Neural progenitor cell (in vitro differentiated cells): Measurements from ENCODE around the gene SEMA5B. TPM values are rescaled to one million over a fixed set of nuclear protein-coding genes. Genes with fewer than 3 reads are reported as not detected.

ENCODE experiments used
- DNase-seq: peaks from one replicate; pipeline ENCODE4 v3.0.0-alpha.2; 2016; ENCODE audit warnings: low spot score
- H2AFZ ChIP-seq: fragments of 200-600 bp; sonication (generic); replicated peaks from 2 replicates; pipeline ENCODE4 v1.6.1; 2016; ENCODE audit warnings: antibody characterized with exemption
- H3F3A ChIP-seq: fragments of 200-600 bp; sonication (generic); 2 replicates; pipeline ENCODE4 v1.6.1; 2016; ENCODE audit warnings: antibody characterized with exemption, low read depth
- H3K27ac ChIP-seq: fragments of 200-600 bp; sonication (generic); 2 replicates; pipeline ENCODE4 v1.5.1; 2016; ENCODE audit warnings: mild to moderate bottlenecking
- H3K27me3 ChIP-seq: fragments of 200-600 bp; sonication (generic); 2 replicates; pipeline ENCODE4 v1.6.1; 2016; ENCODE audit warnings: mild to moderate bottlenecking, moderate library complexity
- H3K36me3 ChIP-seq: fragments of 200-600 bp; sonication (generic); 2 replicates; pipeline ENCODE4 v1.5.1; 2016
- H3K4me1 ChIP-seq: fragments of 200-600 bp; sonication (generic); 2 replicates; pipeline ENCODE4 v1.6.1; 2016; ENCODE audit warnings: mixed run types
- H3K4me2 ChIP-seq: fragments of 200-600 bp; sonication (generic); 2 replicates; pipeline ENCODE4 v1.6.1; 2016
- H3K4me3 ChIP-seq: fragments of 200-600 bp; sonication (generic); 2 replicates; pipeline ENCODE4 v1.5.1; 2016
- H3K79me2 ChIP-seq: fragments of 200-600 bp; sonication (generic); 2 replicates; pipeline ENCODE4 v1.6.1; 2016; ENCODE audit warnings: low read depth
- H3K9ac ChIP-seq: fragments of 200-600 bp; sonication (generic); 2 replicates; pipeline ENCODE4 v1.6.1; 2016
- H3K9me3 ChIP-seq: fragments of 200-600 bp; sonication (generic); 2 replicates; pipeline ENCODE4 v1.5.1; 2016; ENCODE audit warnings: low read depth
- H4K20me1 ChIP-seq: fragments of 200-600 bp; sonication (generic); 2 replicates; pipeline ENCODE4 v1.6.1; 2016; ENCODE audit warnings: low read depth
- H3K27ac Mint-ChIP-seq: 3 replicates; pipeline ENCODE4 v1.8.0; 2021; ENCODE audit warnings: mixed read lengths
- H3K27me3 Mint-ChIP-seq: 2 replicates; pipeline ENCODE4 v1.8.0; 2022; ENCODE audit warnings: low read depth, mild to moderate bottlenecking, inconsistent platforms, moderate library complexity, mixed read lengths; ENCODE audit not compliant: insufficient read depth
- H3K36me3 Mint-ChIP-seq: 3 replicates; pipeline ENCODE4 v1.8.0; 2021; ENCODE audit warnings: mixed read lengths
- H3K4me1 Mint-ChIP-seq: 3 replicates; pipeline ENCODE4 v1.8.0; 2021; ENCODE audit warnings: mixed read lengths
- H3K4me3 Mint-ChIP-seq: 3 replicates; pipeline ENCODE4 v1.8.0; 2021; ENCODE audit warnings: mild to moderate bottlenecking, moderate library complexity, mixed read lengths
- H3K9me3 Mint-ChIP-seq: 3 replicates; pipeline ENCODE4 v1.8.0; 2020; ENCODE audit warnings: mixed read lengths
- CTCF ChIP-seq: fragments of 200-600 bp; sonication (generic); IDR thresholded peaks from 2 replicates; pipeline ENCODE4 v1.5.1; 2017; ENCODE audit warnings: antibody characterized with exemption, mild to moderate bottlenecking
- EZH2 ChIP-seq: fragments of 200-600 bp; sonication (generic); IDR thresholded peaks from 2 replicates; pipeline ENCODE4 v1.6.1; 2017; ENCODE audit warnings: antibody characterized with exemption, mild to moderate bottlenecking, moderate library complexity
- EZH2phosphoT487 ChIP-seq: fragments of 200-600 bp; sonication (generic); IDR thresholded peaks from 2 replicates; pipeline ENCODE4 v1.6.1; 2017; ENCODE audit warnings: antibody characterized with exemption
- total RNA-seq: library from RNA; depleted of rRNA; stranded (reverse); fragments of >200 nt; gene quantifications from 2 replicates; pipeline ENCODE4 v1.2.3, GENCODE V29; 2015; ENCODE audit warnings: low replicate concordance

The SEMA5B gene
- total RNA-seq, 1 donor from 2014 or later = 10.1 TPM

DNA sequence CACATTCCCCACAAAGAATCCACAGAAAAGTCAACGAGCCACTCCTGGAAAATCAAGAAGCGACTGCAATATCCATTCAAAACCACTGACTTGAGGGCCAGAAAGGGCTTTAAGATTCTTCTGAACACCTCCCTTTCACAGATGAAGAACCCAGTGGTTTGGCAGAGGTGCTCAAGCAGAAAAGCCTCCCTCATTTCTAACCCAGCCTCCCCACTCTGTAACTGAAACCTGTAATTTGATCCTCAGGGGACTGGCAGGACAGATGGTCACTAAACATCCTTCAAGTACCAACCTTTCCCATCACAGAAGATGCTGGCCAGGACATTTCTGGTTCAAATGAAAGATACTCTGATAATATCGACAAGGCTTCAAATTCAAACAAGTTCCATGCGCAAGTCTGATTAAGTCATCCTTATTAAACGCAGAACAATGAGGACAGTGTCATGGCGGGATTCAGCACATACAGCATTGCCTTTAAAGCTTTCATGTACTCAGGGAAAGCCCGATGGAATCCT, 5.5 kb downstream of the SEMA5B start:
- Histone ChIP-seq H3K79me2 (peaks cover 16% of the 10 kb centered on the region), H3F3A (peaks cover 36% of the 10 kb centered on the region), H3K9me3 (no peaks in the 10 kb centered on the region), H3K4me1 (peaks cover 33% of the 10 kb centered on the region), H3K36me3 (no peaks in the 10 kb centered on the region), H4K20me1 (peaks cover 21% of the 10 kb centered on the region), H3K9ac (no peak overlapping the region), H3K4me3 (no peak overlapping the region), H3K4me2 (peak overlapping the region; percentile 70), H2AFZ (no peak overlapping the region), H3K27me3 (peaks cover 17% of the 10 kb centered on the region), H3K27ac (no peak overlapping the region)
- DNase-seq = peak; percentile 58
- Mint-ChIP-seq H3K9me3 (peaks cover 5% of the 10 kb centered on the region), H3K4me3 (no peak overlapping the region), H3K36me3 (peaks cover 35% of the 10 kb centered on the region), H3K4me1 (peaks cover 35% of the 10 kb centered on the region), H3K27ac (peak overlapping the region; percentile 10), H3K27me3 (peaks cover 9% of the 10 kb centered on the region)
- TF ChIP-seq EZH2 = no peak
- no peak for TF ChIP-seq CTCF
- TF ChIP-seq EZH2phosphoT487 = no peak

DNA sequence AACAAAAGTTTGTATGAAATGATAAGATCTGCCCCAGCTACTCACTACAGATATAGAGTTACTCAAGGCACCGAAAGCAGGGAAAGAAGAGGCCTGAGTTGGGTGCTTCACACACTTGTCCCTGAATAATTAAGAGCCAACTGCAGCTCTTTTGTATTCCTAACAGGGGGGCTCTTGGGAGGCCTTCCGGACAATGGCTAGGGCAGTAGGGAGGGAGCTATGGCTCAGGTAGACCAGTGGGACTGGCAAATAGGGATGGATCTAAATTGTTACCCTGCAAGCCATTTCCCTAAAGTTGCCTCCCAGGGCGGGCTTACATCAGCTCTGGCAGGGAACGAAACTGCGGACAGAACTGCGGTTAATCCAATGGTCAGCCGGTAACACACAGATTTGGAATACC, 6.2 kb downstream of the SEMA5B start:
- no peak overlapping the region for H3K4me3 Mint-ChIP-seq
- no peak for TF ChIP-seq CTCF
- TF ChIP-seq EZH2 = no peak
- TF ChIP-seq EZH2phosphoT487 = no peak
- H3K9me3 Mint-ChIP-seq = peaks cover 5% of the 10 kb centered on the region
- peaks cover 9% of the 10 kb centered on the region for H3K27me3 Mint-ChIP-seq
- H3K27ac ChIP-seq = no peak overlapping the region
- H4K20me1 ChIP-seq = peaks cover 21% of the 10 kb centered on the region
- peaks cover 35% of the 10 kb centered on the region for H3K4me1 Mint-ChIP-seq
- peak overlapping the region; percentile 47 for H3K27ac Mint-ChIP-seq
- H3K4me2 ChIP-seq = peak overlapping the region; percentile 70
- no peak overlapping the region for H3K4me3 ChIP-seq
- peaks cover 16% of the 10 kb centered on the region for H3K79me2 ChIP-seq
- H2AFZ ChIP-seq = no peak overlapping the region
- H3K9ac ChIP-seq = no peak overlapping the region
- peaks cover 34% of the 10 kb centered on the region for H3F3A ChIP-seq
- peaks cover 33% of the 10 kb centered on the region for H3K4me1 ChIP-seq
- DNase-seq = peak; percentile 18
- peaks cover 15% of the 10 kb centered on the region for H3K27me3 ChIP-seq
- no peaks in the 10 kb centered on the region for H3K36me3 ChIP-seq
- H3K36me3 Mint-ChIP-seq = peaks cover 35% of the 10 kb centered on the region
- no peaks in the 10 kb centered on the region for H3K9me3 ChIP-seq

DNA sequence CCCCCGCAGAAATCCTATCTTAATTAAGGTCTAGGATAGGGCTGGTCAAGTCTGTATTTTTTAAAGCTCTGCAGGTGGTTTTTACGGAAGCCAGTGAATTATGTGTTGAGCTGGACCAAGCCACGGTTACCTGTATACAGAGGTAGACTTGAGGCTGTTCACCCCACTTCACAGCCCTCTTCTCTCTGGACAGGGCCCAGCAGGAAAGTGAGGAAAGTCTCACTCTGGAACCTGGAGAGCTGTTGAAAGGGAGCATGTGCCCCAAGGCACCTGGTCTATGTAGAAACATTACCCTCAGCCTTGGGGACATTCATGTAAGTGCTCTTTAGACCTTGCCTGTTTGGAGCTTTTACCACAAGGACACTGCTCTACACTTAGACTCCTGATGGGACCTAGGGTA, 6.9 kb downstream of the SEMA5B start:
- peaks cover 14% of the 10 kb centered on the region for H3K79me2 ChIP-seq
- H3K27me3 Mint-ChIP-seq = peaks cover 9% of the 10 kb centered on the region
- peak overlapping the region; percentile 70 for H3K4me2 ChIP-seq
- H3F3A ChIP-seq = peaks cover 27% of the 10 kb centered on the region
- H3K9me3 ChIP-seq = no peaks in the 10 kb centered on the region
- H4K20me1 ChIP-seq = peaks cover 19% of the 10 kb centered on the region
- no peak overlapping the region for H3K27ac Mint-ChIP-seq
- H3K36me3 ChIP-seq = no peaks in the 10 kb centered on the region
- no peak overlapping the region for H3K4me3 Mint-ChIP-seq
- no peak overlapping the region for H3K9ac ChIP-seq
- peaks cover 32% of the 10 kb centered on the region for H3K36me3 Mint-ChIP-seq
- H2AFZ ChIP-seq = no peak overlapping the region
- no peak overlapping the region for H3K4me3 ChIP-seq
- no peak for TF ChIP-seq EZH2phosphoT487
- no peak for TF ChIP-seq EZH2
- TF ChIP-seq CTCF = no peak
- peaks cover 12% of the 10 kb centered on the region for H3K27me3 ChIP-seq
- peaks cover 32% of the 10 kb centered on the region for H3K4me1 Mint-ChIP-seq
- H3K27ac ChIP-seq = no peak overlapping the region
- no peak for DNase-seq
- H3K4me1 ChIP-seq = peaks cover 29% of the 10 kb centered on the region
- peaks cover 5% of the 10 kb centered on the region for H3K9me3 Mint-ChIP-seq
